ENCODE data around the gene BACH2.

- TF ChIP-seq CTCF (IDR thresholded peaks at IDR 0.05 in 4 of 5, conservative IDR thresholded peaks at IDR 0.05 in 1 of 5) (no peak), POLR2A (IDR thresholded peaks at IDR 0.05) (no peak)
These were observed 303.2 kb downstream of the BACH2 start for GRCh38 chr6:89993411-89993810.
